H1 (cell line): ENCODE measurements around the gene SMCO1. TPM values are rescaled to one million over a fixed set of nuclear protein-coding genes. Genes with fewer than 3 reads are reported as not detected.

Experiments
- CTCF ChIA-PET: fragments of 300-600 bp; sonication (Branson Sonifier 250); formaldehyde crosslinking; loops from one replicate; lab custom pipeline; 2021; ENCODE audit not compliant: partially characterized antibody; lab: Charles Lee
- POLR2A ChIA-PET: fragments of 300-600 bp; sonication (Branson Sonifier 250); formaldehyde crosslinking; loops from one replicate; lab custom pipeline; 2021; ENCODE audit warnings: inconsistent platforms; ENCODE audit not compliant: partially characterized antibody; lab: Charles Lee
- DNase-seq, 2 experiments: peaks; one replicate each; pipeline versions ENCODE4 v3.0.0 to v3.0.0-alpha.2; 2010 to 2022; ENCODE audit warnings: low spot score in 2 of 2, low read depth in 1 of 2, mixed read lengths in 1 of 2
- FAIRE-seq: peaks from 2 replicates; lab custom pipeline; 2011; peaks lifted over from hg19 to GRCh38; lab: Jason Lieb, UNC
- H2AFZ ChIP-seq: 2 replicates; pipeline ENCODE4 v1.8.1; 2012; ENCODE audit warnings: low read length, inconsistent platforms
- H2AK5ac ChIP-seq: 2 replicates; pipeline ENCODE4 v1.6.1; 2013; ENCODE audit warnings: low read depth, low read length
- H2BK120ac ChIP-seq: replicated peaks from 2 replicates; pipeline ENCODE3; 2013; ENCODE audit warnings: low read depth, low read length, inconsistent platforms
- H2BK12ac ChIP-seq: 2 replicates; pipeline ENCODE4 v1.6.1; 2013; ENCODE audit warnings: low read depth, low read length
- H2BK15ac ChIP-seq: 2 replicates; pipeline ENCODE4 v1.6.1; 2013; ENCODE audit warnings: low read length
- H2BK20ac ChIP-seq: 2 replicates; pipeline ENCODE4 v1.6.1; 2013; ENCODE audit warnings: low read length
- H2BK5ac ChIP-seq: 2 replicates; pipeline ENCODE4 v1.6.1; 2013; ENCODE audit warnings: low read depth, low read length
- H3K14ac ChIP-seq: 2 replicates; pipeline ENCODE4 v1.6.1; 2013; ENCODE audit warnings: inconsistent platforms; ENCODE audit not compliant: insufficient read length
- H3K18ac ChIP-seq: 2 replicates; pipeline ENCODE4 v1.6.1; 2013; ENCODE audit warnings: low read length; ENCODE audit errors: extremely low read depth
- H3K23ac ChIP-seq: 2 replicates; pipeline ENCODE4 v1.6.1; 2013; ENCODE audit warnings: inconsistent platforms; ENCODE audit not compliant: insufficient read length
- H3K23me2 ChIP-seq: 2 replicates; pipeline ENCODE4 v1.6.1; 2013; ENCODE audit warnings: low read depth, low read length
- H3K27ac ChIP-seq: 2 replicates; pipeline ENCODE4 v1.6.1; 2011; ENCODE audit warnings: low read depth, low read length, inconsistent platforms
- H3K27me3 ChIP-seq, 4 experiments: replicated peaks in 1 of 4; 1 replicate in 1 of 4; 2 replicates in 3 of 4; pipeline versions ENCODE4 v1.6.1 to v1.8.1; 2011 to 2013; ENCODE audit warnings: low read length in 3 of 4, mild to moderate bottlenecking in 3 of 4, inconsistent platforms in 2 of 4, mixed read lengths in 2 of 4, moderate library complexity in 1 of 4; ENCODE audit not compliant: control insufficient read depth in 3 of 4, insufficient read depth in 3 of 4; ENCODE audit errors: extremely low read depth in 1 of 4
- H3K36me3 ChIP-seq, 4 experiments: 2 replicates each; pipeline versions ENCODE4 v1.6.1 to v1.8.1; 2011 to 2013; ENCODE audit warnings: mild to moderate bottlenecking in 4 of 4, low read length in 3 of 4, moderate library complexity in 2 of 4, control low read depth in 1 of 4, inconsistent platforms in 1 of 4; ENCODE audit not compliant: insufficient read depth in 4 of 4, control insufficient read depth in 2 of 4
- H3K4ac ChIP-seq: replicated peaks from 2 replicates; pipeline ENCODE3; 2013; ENCODE audit warnings: low read length, low read depth, mixed read lengths, inconsistent platforms; ENCODE audit not compliant: insufficient read length
- H3K4me1 ChIP-seq, 4 experiments: replicated peaks in 1 of 4; 1 replicate in 1 of 4; 2 replicates in 3 of 4; pipeline versions ENCODE4 v1.6.1 to v1.8.1; 2011 to 2013; ENCODE audit warnings: low read length in 3 of 4, inconsistent platforms in 2 of 4, mixed read lengths in 1 of 4; ENCODE audit not compliant: insufficient read depth in 4 of 4, control insufficient read depth in 3 of 4
- H3K4me2 ChIP-seq, 2 experiments: 2 replicates each; pipeline versions ENCODE4 v1.6.1 to v1.8.1; 2011 to 2013; ENCODE audit warnings: low read depth in 2 of 2, low read length in 2 of 2, control low read depth in 1 of 2, inconsistent platforms in 1 of 2, mild to moderate bottlenecking in 1 of 2; ENCODE audit not compliant: insufficient read depth in 1 of 2
- H3K4me3 ChIP-seq, 4 experiments: fragments of 200-600, 300-600 bp in 1 of 4; sonication (generic), shearing (Covaris generic), sonication (Bioruptor Twin) in 1 of 4; 2 replicates each; pipeline versions ENCODE4 v1.5.1 to v1.8.1; 2011 to 2016; ENCODE audit warnings: low read length in 4 of 4, low read depth in 3 of 4, control low read depth in 2 of 4, inconsistent platforms in 2 of 4, mild to moderate bottlenecking in 2 of 4, mixed read lengths in 1 of 4, moderate library complexity in 1 of 4; ENCODE audit not compliant: insufficient read depth in 2 of 4; ENCODE audit errors: extremely low read depth in 1 of 4
- H3K56ac ChIP-seq: replicated peaks from 2 replicates; pipeline ENCODE3; 2013; ENCODE audit warnings: low read depth, mild to moderate bottlenecking, mixed read lengths, low read length, inconsistent platforms; ENCODE audit not compliant: insufficient read length
- H3K79me1 ChIP-seq: 2 replicates; pipeline ENCODE4 v1.6.1; 2013; ENCODE audit warnings: low read depth, low read length, control low read depth
- H3K79me2 ChIP-seq, 2 experiments: 2 replicates each; pipeline versions ENCODE4 v1.6.1 to v1.8.1; 2012 to 2013; ENCODE audit warnings: low read length in 2 of 2, mild to moderate bottlenecking in 2 of 2, inconsistent platforms in 1 of 2; ENCODE audit not compliant: insufficient read depth in 2 of 2, control insufficient read depth in 1 of 2
- H3K9ac ChIP-seq, 4 experiments: replicated peaks in 1 of 4; 1 replicate in 1 of 4; 2 replicates in 3 of 4; pipeline versions ENCODE4 v1.6.1 to v1.8.1; 2011 to 2013; ENCODE audit warnings: low read depth in 3 of 4, low read length in 3 of 4, control low read depth in 2 of 4, mild to moderate bottlenecking in 2 of 4, moderate library complexity in 2 of 4, inconsistent platforms in 1 of 4; ENCODE audit errors: extremely low read depth in 1 of 4
- H3K9me3 ChIP-seq, 2 experiments: 2 replicates each; pipeline versions ENCODE4 v1.6.1 to v1.8.1; 2012 to 2013; ENCODE audit warnings: mild to moderate bottlenecking in 2 of 2, moderate library complexity in 2 of 2, control low read depth in 1 of 2, inconsistent platforms in 1 of 2, low read depth in 1 of 2, low read length in 1 of 2, mixed read lengths in 1 of 2; ENCODE audit not compliant: insufficient read depth in 2 of 2
- H4K20me1 ChIP-seq, 2 experiments: replicated peaks in 1 of 2; 2 replicates each; pipeline versions ENCODE3 to v1.8.1; 2011 to 2013; ENCODE audit warnings: inconsistent platforms in 2 of 2, low read length in 2 of 2, mild to moderate bottlenecking in 1 of 2; ENCODE audit not compliant: insufficient read depth in 2 of 2, control insufficient read depth in 1 of 2
- H4K5ac ChIP-seq: 2 replicates; pipeline ENCODE4 v1.6.1; 2013; ENCODE audit warnings: low read length, low read depth, mixed read lengths, inconsistent platforms; ENCODE audit not compliant: insufficient read length
- H4K8ac ChIP-seq: 2 replicates; pipeline ENCODE4 v1.8.0; 2013; ENCODE audit warnings: mild to moderate bottlenecking, moderate library complexity, low read length, inconsistent platforms; ENCODE audit not compliant: insufficient read depth; ENCODE audit errors: extremely low read depth
- H4K91ac ChIP-seq: replicated peaks from 2 replicates; pipeline ENCODE3; 2013; ENCODE audit warnings: low read length, mixed read lengths, inconsistent platforms; ENCODE audit not compliant: insufficient read length
- BRCA1 ChIP-seq: IDR thresholded peaks from 2 replicates; pipeline ENCODE4 v1.6.1; 2012; ENCODE audit warnings: low read depth, low read length, improper control_type of control experiment
- WGBS, 2 experiments: shearing (Covaris generic) in 1 of 2; methylation state at CpG; one replicate each; pipeline versions ENCODE4 v1.1.6 to v1.1.7; 2013 to 2015; ENCODE audit warnings: low lambda C conversion rate in 2 of 2, mixed read lengths in 2 of 2, inconsistent platforms in 1 of 2, low coverage in 1 of 2, missing lambda C conversion rate in 1 of 2; ENCODE audit not compliant: insufficient replicate concordance in 2 of 2, insufficient coverage in 1 of 2, insufficient read length in 1 of 2; ENCODE audit errors: extremely low coverage in 1 of 2, missing lambda C conversion rate in 1 of 2; 5-methylcytosine and 5-hydroxymethylcytosine counted together
- polyA plus RNA-seq, 7 experiments: library from polyadenylated mRNA; depleted of rRNA in 3 of 7; stranded (reverse) in 5 of 7; unstranded in 2 of 7; fragments of >200 nt in 5 of 7; fragments of 200-250 nt in 2 of 7; gene quantifications; 1 replicate in 5 of 7; 2 replicates in 1 of 7; 4 replicates in 1 of 7; pipeline versions ENCODE4 v1.2.1 to v1.2.3, GENCODE V29; 2011 to 2013; ENCODE audit warnings: missing spikeins in 2 of 7, mixed read lengths in 2 of 7
- total RNA-seq: library from RNA; stranded (reverse); fragmentation: NEBNext Ultra II Directional; extraction: Animal tissue kit (Norgen Biotek cat#: 25700); gene quantifications from 2 replicates; pipeline ENCODE4 v1.2.1, GENCODE V29; 2021
- TF ChIP-seq, protein P1 (sequence below), 3 experiments: IDR thresholded peaks; 1 replicate in 2 of 3; 2 replicates in 1 of 3; pipeline versions ENCODE4 v1.5.1 to v1.6.1; 2011; ENCODE audit warnings: low read length in 3 of 3, mild to moderate bottlenecking in 3 of 3, inconsistent platforms in 2 of 3, low read depth in 1 of 3, moderate library complexity in 1 of 3; ENCODE audit not compliant: insufficient read depth in 1 of 3; ENCODE audit errors: control extremely low read depth in 1 of 3

Gene SMCO1
- total and polyA plus RNA-seq, 2 of the 8 experiments (the other 6 are each of a cell fraction or from before 2014, with no cell fraction given), result 0.03 TPM; not detected in 1

GRCh38 chr3:196547067-196547466 lies 31.9 kb upstream of the SMCO1 start:
- Histone ChIP-seq H2AFZ (no peak overlapping the region), H3K4me2 (no peak overlapping the region), H3K27me3 (peaks cover 0 to 2% (median 0%) of the 10 kb centered on the region in 4 experiments; a peak in 1 of 7 replicates), H2BK5ac (no peak overlapping the region), H3K56ac (no peak overlapping the region), H3K27ac (no peak overlapping the region), H3K14ac (no peak overlapping the region), H3K4ac (no peak overlapping the region), H4K5ac (no peak overlapping the region), H4K8ac (no peak overlapping the region), H3K79me2 (no peaks in the 10 kb centered on the region), H3K23me2 (no peaks in the 10 kb centered on the region), H3K79me1 (no peaks in the 10 kb centered on the region), H3K4me3 (no peak overlapping the region), H2BK12ac (no peak overlapping the region), H2BK20ac (no peak overlapping the region), H3K4me1 (no peaks in the 10 kb centered on the region), H3K9me3 (peaks cover 9 to 11% of the 10 kb centered on the region in 2 experiments), H3K36me3 (no peaks in the 10 kb centered on the region), H2AK5ac (no peak overlapping the region), H4K91ac (no peak overlapping the region), H2BK120ac (no peak overlapping the region), H3K18ac (no peak overlapping the region), H3K23ac (no peak overlapping the region), H4K20me1 (no peaks in the 10 kb centered on the region), H2BK15ac (no peak overlapping the region), H3K9ac (no peak overlapping the region)
- POLR2A ChIA-PET, result interaction anchor here (1.0 kb wide), 1 partner anchor 14 kb away, joined by 3 read pairs; no protein-coding TSS in a partner anchor
- DNase-seq (no peak), FAIRE-seq (no peak)
- CTCF ChIA-PET, result interaction anchor here (1.0 to 2.4 kb wide), 5 partner anchors 8 to 25 kb away, joined by 3 to 7 read pairs (median 5); no protein-coding TSS in a partner anchor
- TF ChIP-seq, protein P1, sequence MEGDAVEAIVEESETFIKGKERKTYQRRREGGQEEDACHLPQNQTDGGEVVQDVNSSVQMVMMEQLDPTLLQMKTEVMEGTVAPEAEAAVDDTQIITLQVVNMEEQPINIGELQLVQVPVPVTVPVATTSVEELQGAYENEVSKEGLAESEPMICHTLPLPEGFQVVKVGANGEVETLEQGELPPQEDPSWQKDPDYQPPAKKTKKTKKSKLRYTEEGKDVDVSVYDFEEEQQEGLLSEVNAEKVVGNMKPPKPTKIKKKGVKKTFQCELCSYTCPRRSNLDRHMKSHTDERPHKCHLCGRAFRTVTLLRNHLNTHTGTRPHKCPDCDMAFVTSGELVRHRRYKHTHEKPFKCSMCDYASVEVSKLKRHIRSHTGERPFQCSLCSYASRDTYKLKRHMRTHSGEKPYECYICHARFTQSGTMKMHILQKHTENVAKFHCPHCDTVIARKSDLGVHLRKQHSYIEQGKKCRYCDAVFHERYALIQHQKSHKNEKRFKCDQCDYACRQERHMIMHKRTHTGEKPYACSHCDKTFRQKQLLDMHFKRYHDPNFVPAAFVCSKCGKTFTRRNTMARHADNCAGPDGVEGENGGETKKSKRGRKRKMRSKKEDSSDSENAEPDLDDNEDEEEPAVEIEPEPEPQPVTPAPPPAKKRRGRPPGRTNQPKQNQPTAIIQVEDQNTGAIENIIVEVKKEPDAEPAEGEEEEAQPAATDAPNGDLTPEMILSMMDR (IDR thresholded peaks at IDR 0.05; ENCODE audit: control extremely low read depth in 1 of 3, insufficient read depth in 1 of 3, low read depth in 1 of 3, low read length in 3 of 3), result peak in 1 of 3 experiments; percentile 19; a peak in 1 of 4 replicates
- no peak for TF ChIP-seq BRCA1
- 97% methylated on average over 2 of the region's 2 CpGs; no CpG with 5 or more reads in 1 of the 2 experiments for WGBS, 2 experiments
